ENCODE results near the gene DUSP7.
A peak's percentile ranks its signal among the peaks of the same experiment; 100 is the strongest.

GRCh38 chr3:52001443-52001974, 54.9 kb downstream of the DUSP7 start:
- TF ChIP-seq CTCF (IDR thresholded peaks at IDR 0.05 in 4 of 5, conservative IDR thresholded peaks at IDR 0.05 in 1 of 5), result peak; percentile 86 to 98 (median 97)
- no peak for TF ChIP-seq POLR2A (IDR thresholded peaks at IDR 0.05)
